ENCODE data around the gene SP140. TPM values are rescaled to one million over a fixed set of nuclear protein-coding genes. Genes with fewer than 3 reads are reported as not detected.

Gene SP140
- total and polyA plus RNA-seq, 10 of the 15 experiments (the other 5 are each of a cell fraction or from before 2014, with no cell fraction given), result 61.7 to 164 (median 90.7) TPM

- TF ChIP-seq E2F4 (IDR thresholded peaks at IDR 0.05; ENCODE audit: low read depth, low read length) (no peak), FOXM1 (IDR thresholded peaks at IDR 0.05; ENCODE audit: low read depth, low read length) (peak; percentile 76), MTA3 (IDR thresholded peaks at IDR 0.05; ENCODE audit: borderline replicate concordance, low read length) (peak; percentile 85; the same call in 1 of the 2 replicates), SMC3 (IDR thresholded peaks at IDR 0.05; ENCODE audit: borderline replicate concordance, low read length) (peak; percentile 57; the same call in 1 of the 2 replicates), BMI1 (IDR thresholded peaks at IDR 0.05; ENCODE audit: borderline replicate concordance) (0 out of 2 replicates have a peak, but pooled peaks have one; percentile 33), ZNF384 (IDR thresholded peaks at IDR 0.05; ENCODE audit: borderline replicate concordance, low read depth, low read length) (no peak), NR2F1 (conservative IDR thresholded peaks at IDR 0.05) (peak; percentile 30; the same call in 1 of the 2 replicates), PAX5 (IDR thresholded peaks at IDR 0.05; ENCODE audit: borderline replicate concordance, low read depth, low read length) (peak; percentile 31; the same call in 1 of the 2 replicates), SIN3A (IDR thresholded peaks at IDR 0.05; ENCODE audit: low read depth, low read length) (no peak), IRF4 (IDR thresholded peaks at IDR 0.05; ENCODE audit: low read depth, low read length) (peak; percentile 77), ZBTB33 (IDR thresholded peaks at IDR 0.05) (no peak), ATF3 (IDR thresholded peaks at IDR 0.05; ENCODE audit: borderline replicate concordance, extremely low read depth, low read depth, low read length) (no peak), EZH2 (IDR thresholded peaks at IDR 0.05; ENCODE audit: borderline replicate concordance, control insufficient read depth, low read depth, low read length) (no peak)
Observed at GRCh38 chr2:230202430-230203109, 23.0 kb upstream of the SP140 start (continued).

All from GM12878 (cell line).